ENCODE data around the gene SUGCT.
"Not testable (repeated sequence)": the region's sequence is repeated elsewhere in the genome, so short reads cannot be mapped to it uniquely, and the experiment has no call there.

The SUGCT gene

DNA sequence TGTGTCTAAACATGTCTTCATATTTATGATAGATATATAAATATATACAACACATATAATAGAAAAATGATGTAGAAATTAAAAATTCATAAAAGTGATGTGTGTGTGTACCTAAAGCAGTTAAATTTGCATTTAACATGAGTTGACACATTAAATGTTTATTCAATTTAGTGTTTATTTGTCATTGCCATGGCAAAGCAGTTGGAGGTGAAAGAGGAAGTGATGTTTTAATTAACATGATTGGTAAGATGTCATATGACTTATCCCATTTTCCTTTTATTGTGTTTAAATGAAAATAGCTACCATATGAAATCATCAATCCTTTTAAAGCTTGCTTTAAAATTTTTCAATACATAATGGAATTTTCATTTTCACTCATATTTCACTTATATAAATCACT is 452.6 kb downstream of the SUGCT start:
- H3K27ac ChIP-seq = no peak overlapping the region
- DNase-seq (ENCODE audit: low read depth, low spot score) = no peak

DNA sequence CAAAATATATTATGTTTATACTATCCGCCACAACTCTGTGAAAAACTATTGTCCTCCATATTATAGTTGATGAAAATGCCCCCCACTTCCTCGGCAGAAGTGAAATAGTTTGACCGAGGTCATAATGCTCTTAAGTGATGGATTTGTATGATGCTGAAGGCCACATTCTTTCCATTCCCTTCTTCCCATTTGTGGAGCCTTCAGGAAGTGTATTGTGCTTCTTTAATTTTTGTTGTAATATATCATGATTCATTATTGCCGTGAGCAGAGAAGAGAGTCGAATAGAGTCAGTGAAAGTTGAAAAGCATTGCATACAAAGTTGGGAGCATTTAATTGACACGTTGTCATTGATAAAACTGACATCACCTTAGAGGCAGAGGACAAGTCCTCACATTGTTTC is 460.3 kb downstream of the SUGCT start:
- H3K27ac ChIP-seq = no peak overlapping the region
- no peak for DNase-seq (ENCODE audit: low read depth, low spot score)

DNA sequence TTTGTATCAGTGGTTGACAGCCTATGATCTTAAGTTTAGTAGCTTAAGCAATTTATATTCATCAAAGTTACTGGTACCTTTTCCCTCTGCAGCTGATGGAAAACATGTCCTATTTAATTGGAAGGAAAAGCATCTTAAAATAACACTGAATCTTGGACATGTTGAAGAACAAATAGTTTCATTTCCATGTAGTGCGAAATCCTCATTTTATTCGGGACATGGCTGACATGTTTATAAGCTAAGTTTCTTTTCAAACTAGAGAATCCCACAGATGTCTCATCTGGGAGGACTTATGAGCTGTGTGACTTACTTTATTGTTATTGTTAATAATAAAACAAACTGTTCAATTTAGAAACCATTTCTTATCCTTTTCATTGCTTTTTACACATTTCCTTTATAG is 461.0 kb downstream of the SUGCT start:
- H3K27ac ChIP-seq = no peak overlapping the region
- DNase-seq (ENCODE audit: low read depth, low spot score) = no peak

DNA sequence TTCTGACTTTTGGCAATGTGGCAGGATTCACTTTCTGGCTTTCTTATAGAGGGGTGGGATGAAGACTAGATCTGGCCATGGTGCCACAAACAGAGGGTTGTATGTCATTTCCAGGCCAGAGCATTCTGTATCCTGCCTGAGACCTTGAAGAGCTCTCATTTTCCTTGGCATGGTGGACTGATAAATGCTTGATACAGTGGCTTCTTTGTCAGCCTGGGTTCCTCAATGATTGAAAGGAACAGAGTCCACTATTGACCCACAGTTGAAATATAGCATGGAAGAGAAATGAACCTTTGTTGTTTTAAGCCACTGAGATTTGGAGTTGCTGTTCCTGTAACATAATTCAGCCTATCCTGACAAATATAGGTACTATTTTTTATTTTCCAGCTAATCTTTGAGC is 462.7 kb downstream of the SUGCT start:
- no peak for DNase-seq (ENCODE audit: low read depth, low spot score)
- H3K27ac ChIP-seq = no peak overlapping the region

DNA sequence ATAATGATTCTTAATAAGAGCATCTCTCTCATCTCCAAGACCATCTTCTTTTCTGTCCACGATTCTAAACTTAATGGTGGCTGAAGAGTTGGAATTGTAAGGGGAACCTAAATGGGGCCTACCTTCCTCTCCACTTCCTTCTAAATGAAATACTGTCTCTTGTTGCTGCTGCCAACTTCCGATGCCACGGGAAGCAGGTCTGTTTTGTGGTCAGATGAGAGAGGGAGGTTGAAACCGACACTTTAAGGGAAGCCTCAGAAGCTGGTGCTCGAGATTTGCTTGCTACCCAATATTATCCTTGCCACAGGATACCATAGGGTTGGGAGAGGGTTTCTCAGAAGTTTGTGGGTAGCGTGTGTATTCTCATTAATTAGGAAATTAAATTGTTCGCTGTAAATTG is 464.1 kb downstream of the SUGCT start:
- no peak for DNase-seq (ENCODE audit: low read depth, low spot score)

DNA sequence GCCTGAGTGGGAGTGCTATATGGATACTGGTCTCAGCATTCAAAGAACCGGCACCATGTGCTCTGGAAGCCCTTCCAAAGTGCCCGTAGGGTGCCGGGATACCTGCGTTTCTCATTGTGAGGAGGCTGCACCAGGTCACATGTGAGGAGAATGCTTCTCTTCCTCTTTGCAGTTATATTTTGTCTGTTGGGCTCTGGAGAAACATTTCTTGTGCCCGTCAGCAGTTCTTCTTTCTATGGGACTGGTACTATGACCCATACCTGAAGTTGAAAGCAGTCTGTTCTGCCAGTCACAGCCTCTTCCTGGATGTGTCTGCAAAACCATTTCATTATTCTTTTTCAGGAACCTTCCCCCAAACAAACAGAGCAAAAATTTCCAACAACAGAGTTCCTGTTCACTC is 465.0 kb downstream of the SUGCT start:
- DNase-seq (ENCODE audit: low read depth, low spot score) = no peak
- H3K27ac ChIP-seq = no peak overlapping the region

More for the DNA sequence above, 464.1 kb downstream of the SUGCT start:
- no peak overlapping the region for H3K27ac ChIP-seq

DNA sequence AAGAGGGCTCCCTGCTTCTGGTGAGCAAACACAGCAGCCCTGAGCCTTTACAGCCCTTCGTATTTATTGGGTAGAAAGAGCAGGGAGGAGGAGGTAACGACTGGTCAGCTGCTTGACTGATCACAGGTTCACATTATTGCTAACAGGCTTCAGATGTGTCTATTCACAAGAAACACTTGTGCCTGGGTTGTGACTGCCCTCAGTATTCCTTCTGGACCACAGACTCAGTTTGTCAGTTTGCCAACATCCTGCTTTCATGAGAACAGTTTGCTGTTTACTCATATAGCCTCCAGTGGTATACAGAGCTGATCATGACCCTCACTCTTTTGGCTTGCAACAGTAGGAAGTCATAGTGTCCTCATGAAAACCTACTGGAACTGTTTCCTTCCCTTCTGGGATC is 467.5 kb downstream of the SUGCT start:
- H3K27ac ChIP-seq; DNase-seq (ENCODE audit: low read depth, low spot score): not testable (repeated sequence)

DNA sequence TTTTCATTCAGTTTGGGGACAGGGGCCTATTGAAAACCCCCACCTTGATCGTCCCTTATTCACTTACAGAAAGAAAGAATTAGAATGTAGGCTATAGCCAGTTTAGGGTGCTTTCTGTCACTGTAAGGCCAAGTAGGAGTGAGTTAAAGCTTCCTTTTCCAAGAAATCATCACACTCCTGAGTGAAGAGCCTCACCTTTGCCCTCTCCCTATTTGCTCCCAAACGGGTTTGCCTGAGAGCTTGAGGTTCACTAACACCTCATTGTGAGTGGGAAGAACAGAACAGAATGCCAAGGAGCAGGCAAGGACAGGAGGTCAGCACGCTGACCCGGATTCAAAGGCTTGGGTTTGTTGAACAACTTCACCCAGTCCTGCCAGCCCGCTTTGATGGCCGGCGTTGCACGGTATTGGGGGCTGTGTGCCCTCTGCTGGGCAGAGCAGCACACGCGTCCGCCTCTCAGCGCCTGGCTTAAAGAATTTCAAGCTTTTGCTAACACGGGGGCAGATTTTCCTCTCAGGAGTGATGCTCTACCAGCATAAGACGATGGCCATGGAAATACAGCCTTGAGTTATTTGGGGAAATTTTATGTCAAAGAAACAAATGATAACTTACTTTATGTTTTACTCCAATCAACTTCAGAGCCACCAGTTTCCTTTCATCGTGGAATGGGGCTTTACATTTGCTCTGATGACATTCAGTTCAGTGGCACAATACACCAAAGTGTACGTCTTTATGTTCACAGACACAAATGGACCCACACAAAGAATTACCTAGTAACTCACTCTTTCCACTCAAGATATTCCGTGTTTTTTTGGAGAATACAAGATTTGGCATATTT is 470.0 kb downstream of the SUGCT start:
- no peak for DNase-seq (ENCODE audit: low read depth, low spot score)
- H3K27ac ChIP-seq = no peak overlapping the region

DNA sequence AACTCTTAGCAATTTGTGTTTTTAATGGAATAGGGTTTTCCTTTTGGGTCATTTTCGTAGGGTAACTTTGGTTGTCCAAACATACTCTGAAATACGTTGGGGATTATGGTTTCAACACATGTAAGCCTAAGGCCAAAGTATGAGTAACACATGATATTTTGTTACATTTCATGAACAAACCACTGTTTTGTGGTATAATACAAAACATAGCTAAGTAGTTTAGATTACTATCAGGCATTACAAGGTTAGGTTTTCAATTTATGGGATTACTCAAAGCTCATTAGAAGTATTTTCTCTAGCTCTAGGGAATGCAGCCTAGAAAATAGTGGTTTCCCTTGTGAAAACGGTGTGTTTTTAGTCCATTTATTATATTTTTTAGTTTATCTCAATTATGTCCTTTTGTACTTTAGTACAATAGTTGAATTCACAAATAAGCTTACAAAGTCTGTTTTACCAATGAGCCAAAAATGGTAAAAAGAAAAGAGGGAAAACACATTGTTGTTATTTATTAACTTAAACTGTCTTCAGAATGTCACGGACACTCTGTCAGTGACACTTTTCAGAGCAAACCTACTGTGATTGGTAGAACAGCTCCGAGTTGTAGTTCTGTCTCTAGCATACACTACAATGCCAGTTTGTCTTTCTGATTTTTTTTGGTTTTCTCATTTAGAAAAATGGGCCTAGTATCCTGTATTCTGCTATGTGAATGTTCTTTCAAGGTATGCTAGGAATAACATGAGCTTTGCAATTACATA is 473.7 kb downstream of the SUGCT start:
- H3K27ac ChIP-seq = no peak overlapping the region
- no peak for DNase-seq (ENCODE audit: low read depth, low spot score)

DNA sequence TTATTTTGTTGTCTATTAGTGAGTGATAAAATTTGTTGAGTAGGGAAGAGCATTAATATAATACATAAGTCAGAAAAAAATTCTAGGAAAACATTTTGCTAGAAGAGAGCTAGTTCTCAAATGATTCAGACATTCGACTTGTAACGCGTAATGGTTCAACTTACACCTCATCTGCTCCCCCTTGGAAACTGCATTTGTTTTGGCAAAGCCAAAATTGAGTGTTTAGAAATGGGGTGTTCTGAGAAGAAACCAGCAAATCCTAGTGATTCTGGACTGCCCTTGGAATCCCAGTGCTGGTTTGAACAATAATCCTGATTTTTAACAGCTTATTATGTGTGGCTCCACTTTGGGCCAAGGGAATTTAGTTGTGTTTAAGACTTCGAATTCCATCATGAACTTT is 475.7 kb downstream of the SUGCT start:
- no peak overlapping the region for H3K27ac ChIP-seq
- no peak for DNase-seq (ENCODE audit: low read depth, low spot score)

DNA sequence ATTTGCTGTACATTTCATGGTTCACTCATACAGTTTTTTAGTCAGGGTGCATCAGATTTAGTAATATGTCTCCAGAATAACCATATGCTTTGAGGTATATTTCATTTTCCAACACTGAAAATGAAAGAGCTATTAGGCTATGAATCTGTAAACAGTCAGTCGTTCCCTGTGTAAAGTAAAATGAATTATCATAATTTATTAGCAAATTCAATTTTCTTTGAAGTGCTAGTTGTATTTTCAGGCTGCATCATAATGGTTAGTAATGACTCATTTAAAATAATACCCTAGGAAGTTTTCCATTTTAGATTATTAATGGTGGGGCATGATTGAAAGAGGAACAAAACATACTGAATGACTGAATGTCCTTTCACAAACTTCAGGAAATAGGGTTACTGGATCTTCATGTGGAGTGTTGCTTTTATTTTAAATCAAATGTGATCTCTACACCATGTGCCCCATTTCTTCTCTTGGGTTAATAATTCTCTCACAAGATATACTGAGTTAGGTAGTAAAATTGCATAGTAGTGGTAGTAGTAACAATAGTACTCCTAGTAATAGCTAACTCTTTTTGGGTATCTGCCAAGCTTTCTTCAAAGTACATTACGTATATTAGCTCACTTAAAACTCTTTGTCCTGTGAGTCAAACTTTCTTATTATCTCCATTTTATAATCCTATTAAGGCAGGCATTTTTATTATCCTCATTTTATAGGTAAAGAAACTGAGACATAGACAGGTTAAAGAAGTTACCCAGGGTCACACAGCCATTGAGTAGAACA is 476.5 kb downstream of the SUGCT start:
- H3K27ac ChIP-seq = no peak overlapping the region
- no peak for DNase-seq (ENCODE audit: low read depth, low spot score)

DNA sequence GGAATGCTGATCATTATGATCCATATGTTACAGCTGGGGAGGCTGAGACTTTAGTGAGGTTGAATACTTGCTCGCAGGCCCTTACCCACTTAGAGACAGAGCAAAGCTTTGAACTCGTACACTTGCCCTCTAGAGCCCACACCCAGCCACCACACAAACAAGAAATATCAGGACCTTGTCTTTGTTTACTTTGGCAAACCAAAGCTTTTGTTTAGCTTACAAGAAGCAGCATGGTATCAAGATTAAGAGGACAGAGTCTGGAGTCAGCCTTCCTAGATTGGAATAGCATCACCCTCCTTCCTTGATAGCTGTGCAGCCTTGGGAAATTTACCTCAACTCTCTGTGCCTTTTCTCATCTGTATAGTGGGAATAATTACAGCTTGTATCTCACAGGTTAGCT is 477.5 kb downstream of the SUGCT start:
- H3K27ac ChIP-seq = no peak overlapping the region
- no peak for DNase-seq (ENCODE audit: low read depth, low spot score)

DNA sequence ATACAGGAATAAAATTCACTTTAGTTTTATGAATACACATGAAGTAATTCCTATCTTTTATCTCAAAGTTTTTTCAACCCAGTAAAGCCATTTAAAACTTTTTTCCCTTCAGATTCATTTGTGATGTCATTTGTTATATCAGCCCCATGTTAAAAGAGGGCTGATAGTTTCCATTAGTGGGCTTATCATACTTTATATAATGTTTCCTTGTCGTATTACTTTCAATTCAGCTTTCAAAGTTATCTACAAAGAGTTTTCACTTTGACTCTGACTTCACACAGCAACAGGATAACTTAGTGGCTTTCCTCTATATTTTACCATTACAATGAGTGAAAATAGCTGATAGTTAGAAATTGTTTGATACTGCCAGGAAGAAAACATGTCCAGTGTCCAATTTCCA is 484.8 kb downstream of the SUGCT start:
- no peak for DNase-seq (ENCODE audit: low read depth, low spot score)
- no peak overlapping the region for H3K27ac ChIP-seq

DNA sequence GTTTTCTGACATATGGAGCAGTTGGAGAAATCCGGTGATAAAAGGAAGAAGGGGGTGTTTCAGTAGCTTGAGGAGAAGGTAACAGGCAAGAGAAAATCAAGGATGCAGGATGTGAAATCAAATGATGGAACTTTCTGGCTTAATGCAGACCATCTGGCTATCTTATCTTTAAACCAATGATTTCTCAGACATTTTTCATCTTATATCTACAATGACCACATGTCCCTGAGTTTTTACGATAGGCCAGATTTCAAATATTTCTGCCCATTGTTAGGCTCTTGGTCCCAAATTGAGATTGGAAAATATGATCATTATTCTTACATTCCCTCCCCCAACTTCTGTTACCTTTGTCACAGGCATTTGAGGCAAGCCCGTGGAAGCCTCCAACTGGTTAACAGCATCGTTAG is 486.8 kb downstream of the SUGCT start:
- DNase-seq (ENCODE audit: low read depth, low spot score) = no peak
- H3K27ac ChIP-seq = no peak overlapping the region

DNA sequence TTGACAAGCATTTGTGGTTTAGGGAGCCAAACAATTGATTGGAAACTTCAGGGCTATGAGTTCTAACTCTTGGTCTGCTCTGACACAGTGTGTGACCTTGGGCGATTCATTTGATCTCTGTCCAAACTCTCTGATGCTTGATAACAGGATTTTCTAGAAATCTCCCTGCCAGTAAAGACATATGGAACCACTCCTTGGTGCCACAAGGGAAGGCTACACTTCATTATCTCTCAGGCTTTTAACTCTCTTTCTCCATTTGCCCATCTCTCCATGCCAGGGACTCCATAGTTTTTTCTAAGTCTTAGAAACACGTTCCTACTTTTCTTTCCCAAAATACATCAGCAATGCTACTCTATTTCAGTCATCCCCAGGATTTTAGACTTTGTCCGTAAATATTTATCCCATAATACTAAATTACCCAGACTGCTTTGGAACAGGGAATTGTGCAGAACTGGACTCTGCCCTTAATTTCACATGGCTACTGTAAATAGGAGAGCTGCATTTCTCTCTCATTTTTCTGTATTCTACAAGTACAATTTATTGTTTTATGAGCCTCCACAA is 488.2 kb downstream of the SUGCT start:
- no peak overlapping the region for H3K27ac ChIP-seq
- DNase-seq (ENCODE audit: low read depth, low spot score) = no peak

DNA sequence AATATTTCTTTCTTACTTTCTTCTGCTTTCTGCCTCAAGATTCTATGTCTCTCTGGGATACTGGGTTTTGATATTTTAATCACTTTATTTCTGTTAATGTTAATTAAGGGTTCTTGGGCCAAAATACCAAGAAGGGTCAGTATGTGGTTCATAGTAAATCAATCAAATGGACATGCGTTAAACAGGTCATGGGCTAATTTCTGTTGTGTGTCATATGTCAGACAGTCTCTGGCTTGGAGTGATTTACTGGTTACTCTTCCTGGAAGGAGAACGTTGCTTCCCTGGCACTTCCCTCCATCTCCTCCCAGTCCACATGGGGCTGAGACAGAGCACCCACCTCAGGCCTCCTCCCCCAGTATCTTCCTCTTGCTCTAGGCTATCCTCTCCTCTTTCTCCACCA is 489.1 kb downstream of the SUGCT start:
- H3K27ac ChIP-seq = no peak overlapping the region
- DNase-seq (ENCODE audit: low read depth, low spot score) = no peak

DNA sequence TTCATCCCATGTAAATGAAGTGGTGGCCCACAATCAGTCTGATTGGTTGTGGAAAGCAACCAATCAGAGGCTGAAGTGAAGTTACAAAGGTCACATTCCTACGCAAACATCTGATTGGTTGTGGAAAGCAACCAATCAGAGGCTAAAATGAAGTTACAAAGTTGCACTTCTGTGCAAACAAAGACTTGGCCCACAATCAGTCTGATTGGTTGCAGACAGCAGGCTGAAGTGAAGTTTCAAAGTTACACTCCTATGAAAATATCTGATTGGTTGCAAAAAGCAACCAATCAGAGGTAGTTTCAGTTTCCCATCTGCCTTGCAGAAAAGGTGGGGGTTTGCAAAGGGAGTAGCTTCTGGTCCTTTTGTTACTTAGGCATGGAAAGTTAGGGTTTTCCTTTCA is 492.6 kb downstream of the SUGCT start:
- not testable (repeated sequence) for H3K27ac ChIP-seq; DNase-seq (ENCODE audit: low read depth, low spot score)

DNA sequence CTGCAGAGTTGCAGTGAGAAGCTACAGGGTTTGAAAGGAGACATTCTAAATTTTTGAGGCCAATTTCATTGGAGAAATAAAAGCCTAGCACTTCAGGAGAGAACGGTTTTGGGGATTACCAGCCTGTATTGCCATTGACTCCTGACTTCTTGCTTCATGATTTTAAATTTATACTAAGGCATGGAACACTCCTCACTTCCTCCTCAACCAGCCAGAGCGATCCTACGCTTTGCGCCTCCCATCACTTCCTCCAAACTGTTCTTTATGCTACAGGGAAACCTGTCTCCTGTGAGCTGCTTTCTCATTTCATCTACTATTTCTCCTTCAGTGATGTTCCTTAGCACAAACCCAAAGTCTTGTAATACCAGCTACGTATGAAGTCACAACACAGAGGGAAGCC is 495.1 kb downstream of the SUGCT start:
- no peak overlapping the region for H3K27ac ChIP-seq
- DNase-seq (ENCODE audit: low read depth, low spot score) = no peak

DNA sequence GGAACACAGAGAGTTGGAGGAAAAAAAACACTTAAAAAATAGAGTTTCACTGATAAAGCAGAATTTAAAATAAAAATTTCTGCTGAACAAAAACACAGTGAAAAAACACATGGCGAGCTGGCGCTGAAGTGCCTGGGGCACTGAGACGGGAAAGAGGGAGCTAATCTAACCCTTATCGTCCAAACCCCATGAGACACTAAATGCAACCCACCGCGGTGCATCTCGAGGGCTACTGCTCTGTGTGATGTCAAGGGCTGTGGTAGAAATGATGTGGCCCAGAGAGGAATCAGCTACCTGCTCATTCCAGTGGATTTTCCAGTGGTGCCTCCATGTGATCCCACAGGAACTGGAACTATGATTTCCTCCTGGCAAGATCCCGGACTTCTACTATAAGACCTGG is 499.3 kb downstream of the SUGCT start:
- H3K27ac ChIP-seq = no peak overlapping the region
- no peak for DNase-seq (ENCODE audit: low read depth, low spot score)

DNA sequence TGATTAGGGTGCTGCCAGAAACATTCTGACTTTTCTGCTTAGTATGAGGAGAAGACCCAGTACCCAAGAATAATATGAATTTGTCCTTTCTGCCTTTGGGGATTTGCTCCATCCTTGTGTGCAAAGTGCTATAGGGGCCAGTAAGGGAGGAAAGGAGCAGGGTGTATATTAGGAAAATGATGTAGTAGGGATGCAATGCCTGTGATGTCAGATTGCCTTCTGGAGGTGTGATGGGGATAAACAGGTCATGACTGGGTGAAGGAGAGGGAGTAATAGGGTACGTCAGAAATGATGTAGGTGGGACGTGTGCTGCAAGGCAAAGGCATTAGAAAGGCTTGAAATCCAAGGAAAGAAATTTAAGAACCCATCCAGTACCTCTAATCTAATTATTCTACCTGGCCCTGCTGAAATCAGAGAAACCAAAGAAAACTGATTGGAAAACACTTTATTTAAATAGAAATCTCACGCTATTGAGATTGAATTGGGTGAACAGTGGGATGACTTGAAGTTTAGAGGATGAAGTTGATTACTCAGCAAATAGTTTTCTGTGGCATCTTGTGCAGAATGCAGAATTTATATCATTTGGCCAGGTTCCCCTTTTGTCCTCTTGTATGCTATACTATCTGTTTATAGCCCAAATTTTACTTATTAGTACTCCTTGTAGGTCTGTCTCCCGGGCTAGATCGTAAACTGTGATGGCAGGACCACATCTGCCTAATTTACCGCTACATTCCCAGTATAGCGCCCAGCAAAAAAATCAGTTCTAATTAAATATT is 503.9 kb downstream of the SUGCT start:
- no peak for DNase-seq (ENCODE audit: low read depth, low spot score)
- no peak overlapping the region for H3K27ac ChIP-seq
